Activated naive CD8-positive, alpha-beta T cell treated with anti-CD3 and anti-CD28 coated beads, Interleukin-2, amount 50 U/mL, for 16 hours (primary cell): Measurements from ENCODE around the gene CDK14.
"Not testable (repeated sequence)": the region's sequence is repeated elsewhere in the genome, so short reads cannot be mapped to it uniquely, and the experiment has no call there.

ENCODE experiments used
- DNase-seq: peaks from one replicate; pipeline ENCODE4 v3.0.0-alpha.2; 2020; ENCODE audit warnings: low read depth, low spot score

The CDK14 gene

DNA sequence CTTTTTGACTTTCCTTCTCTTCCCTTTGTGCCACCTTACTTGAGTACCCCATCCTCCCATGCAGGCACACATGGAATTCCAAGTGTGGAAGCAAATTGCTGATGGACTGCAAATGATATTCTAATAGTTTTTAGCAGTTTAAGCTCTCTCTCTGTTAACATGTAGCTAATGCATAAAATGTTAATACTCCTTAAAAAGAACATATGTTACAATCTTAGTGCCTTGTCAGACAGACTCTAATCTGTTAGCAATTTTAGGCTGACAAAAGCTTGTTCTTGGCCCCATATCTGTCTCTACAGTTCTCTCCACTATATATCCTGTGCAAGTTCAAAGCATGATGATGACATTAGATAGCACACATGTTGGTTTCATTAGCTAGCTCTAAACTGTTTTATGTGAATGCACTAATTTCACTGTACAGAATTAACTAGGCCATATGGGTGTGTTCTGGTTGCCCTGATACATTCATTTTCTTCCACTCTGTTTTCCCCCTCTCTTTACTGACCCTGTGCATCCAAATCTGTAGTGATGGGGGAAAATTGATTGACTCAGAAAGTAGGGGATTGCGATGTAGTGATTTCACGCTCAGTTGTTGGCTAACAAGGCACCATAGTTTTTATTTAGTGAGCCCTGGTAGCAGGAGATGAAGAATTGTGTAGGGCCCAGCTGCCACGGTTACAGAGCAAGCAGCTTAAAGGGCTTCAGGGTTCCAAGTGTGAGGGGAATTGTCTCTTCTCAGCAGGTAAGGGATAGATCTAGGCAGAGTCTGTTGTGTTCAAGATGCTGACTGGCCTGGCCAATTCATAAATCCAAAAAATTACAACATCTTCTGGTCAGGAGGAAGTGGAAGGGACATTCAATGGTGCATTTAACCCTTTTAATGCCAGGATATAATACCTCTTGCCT is 553.5 kb downstream of the CDK14 start:
- no peak for DNase-seq

DNA sequence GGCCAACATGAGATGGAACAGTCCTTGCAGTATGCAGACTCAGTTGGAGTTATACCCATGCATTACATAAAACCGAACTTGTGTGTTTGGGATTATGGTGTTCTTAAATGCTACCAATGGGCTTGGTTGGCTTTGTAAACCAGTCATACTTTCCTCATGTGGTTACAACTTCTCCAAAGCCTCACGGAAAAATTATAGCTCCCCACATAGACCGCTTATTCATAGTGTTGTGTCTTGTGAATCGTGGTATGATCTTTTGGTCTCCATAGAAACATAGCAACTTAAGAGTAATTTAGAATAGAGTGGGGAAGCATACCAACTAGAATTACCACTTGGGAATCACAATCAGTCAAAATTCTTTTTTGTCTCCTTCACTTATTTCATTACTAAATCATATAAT is 555.8 kb downstream of the CDK14 start:
- DNase-seq = no peak

DNA sequence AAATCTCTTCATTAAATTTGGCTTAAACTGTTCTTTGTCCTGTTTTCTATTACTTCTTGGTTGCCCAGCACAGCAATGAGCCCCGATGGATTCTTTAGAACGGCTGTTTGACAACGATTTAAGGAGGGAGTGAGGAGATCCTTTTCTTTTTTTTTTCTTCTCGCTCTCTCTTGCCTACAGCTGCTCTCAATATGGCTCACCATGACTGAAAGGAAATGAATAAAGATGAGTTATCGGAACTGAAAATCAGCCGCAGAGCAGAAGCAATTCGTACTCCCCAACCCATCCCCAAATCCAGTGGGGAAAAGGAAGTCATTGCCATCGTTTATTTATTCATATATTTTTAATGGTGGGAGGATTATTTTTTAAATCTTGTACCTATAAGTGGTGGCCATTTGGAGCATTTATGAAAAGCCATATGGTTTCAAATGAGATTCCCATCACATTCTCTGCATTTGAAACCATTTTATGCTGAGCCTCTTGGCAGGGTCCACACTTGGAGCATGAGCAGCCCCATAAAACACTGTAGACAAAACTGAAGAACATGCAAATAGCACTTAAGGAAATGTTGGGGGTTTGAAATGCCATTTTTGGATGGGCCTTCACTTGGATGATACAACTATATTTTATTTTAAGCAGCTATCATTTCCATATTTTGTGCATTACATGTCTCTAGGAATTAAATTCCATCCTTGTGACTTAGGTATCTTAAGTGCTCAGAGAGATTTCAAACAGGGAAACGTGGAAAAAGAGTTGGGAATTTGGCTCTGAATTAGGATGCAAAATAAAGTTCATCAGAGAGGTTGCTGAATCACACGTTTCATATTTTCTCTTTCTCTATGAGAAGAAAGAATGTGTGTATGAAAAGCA is 560.4 kb downstream of the CDK14 start:
- DNase-seq = no peak

DNA sequence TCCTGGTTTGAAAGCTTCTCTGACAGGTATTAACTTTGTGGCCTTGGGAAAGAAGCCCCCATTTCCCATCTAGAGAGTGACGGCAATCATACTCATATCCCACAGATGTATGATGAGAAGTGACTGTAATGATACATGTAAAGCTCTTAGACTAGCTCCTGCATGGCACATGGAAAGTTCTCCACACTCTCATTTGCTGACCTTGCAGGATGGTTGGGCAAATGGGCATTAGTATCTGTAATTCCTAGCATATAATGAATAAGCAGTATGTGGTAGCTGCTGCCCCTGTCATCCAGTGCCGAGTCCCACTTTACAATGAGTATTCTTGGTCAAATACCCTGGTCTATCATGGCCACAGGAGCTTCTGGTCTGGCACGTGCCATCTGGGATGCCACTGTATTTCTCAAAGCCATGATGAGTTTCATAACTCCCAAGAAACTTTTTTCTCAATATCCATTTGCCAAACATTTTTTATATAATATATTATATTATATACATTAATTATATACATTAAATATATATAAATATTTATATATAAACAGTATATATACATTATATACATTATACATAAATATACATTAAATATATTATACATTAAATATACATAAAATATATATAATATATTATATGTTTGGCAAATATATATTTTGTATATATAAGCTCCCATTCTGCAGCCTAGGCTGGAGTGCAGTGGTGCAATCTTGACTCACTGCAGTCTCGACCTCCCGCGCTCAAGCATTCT is 561.6 kb downstream of the CDK14 start:
- no peak for DNase-seq

DNA sequence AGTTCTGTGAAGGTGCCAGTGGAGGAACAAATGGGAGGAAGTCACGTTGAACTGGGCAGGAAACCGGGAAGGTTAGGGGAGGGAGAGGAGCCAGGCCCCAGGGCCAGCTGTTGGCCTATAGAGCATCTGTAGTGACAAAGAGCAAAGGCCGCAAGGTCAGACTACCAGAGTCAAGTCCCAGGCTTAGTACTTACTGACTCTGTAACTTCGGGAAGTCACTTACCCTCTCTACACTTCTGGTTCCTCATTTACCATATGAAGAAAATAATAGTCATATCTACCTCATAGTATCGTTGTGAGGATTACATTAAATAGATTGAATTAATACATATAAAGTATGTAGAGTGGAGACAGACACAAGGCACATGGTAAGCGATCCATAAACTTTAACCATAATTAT is 566.3 kb downstream of the CDK14 start:
- DNase-seq = no peak

DNA sequence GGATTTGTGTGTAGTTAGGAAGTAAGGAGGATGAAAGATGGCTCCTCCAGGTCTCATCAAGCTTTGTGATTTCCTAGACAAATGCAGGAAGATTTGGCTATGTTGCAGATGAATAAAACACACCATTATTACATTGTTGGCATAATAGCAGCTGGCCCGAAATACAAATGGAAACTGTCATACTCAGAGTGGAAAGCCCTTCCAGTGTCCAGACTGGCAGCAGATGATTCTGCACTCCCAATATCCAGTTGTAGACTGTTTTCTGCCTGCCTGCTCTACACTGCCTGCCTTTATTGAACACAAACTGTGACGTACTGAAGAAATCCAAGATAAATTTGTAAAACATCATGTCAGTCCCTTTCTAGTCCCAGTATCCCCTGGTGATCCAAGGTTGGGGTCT is 568.4 kb downstream of the CDK14 start:
- DNase-seq = no peak

DNA sequence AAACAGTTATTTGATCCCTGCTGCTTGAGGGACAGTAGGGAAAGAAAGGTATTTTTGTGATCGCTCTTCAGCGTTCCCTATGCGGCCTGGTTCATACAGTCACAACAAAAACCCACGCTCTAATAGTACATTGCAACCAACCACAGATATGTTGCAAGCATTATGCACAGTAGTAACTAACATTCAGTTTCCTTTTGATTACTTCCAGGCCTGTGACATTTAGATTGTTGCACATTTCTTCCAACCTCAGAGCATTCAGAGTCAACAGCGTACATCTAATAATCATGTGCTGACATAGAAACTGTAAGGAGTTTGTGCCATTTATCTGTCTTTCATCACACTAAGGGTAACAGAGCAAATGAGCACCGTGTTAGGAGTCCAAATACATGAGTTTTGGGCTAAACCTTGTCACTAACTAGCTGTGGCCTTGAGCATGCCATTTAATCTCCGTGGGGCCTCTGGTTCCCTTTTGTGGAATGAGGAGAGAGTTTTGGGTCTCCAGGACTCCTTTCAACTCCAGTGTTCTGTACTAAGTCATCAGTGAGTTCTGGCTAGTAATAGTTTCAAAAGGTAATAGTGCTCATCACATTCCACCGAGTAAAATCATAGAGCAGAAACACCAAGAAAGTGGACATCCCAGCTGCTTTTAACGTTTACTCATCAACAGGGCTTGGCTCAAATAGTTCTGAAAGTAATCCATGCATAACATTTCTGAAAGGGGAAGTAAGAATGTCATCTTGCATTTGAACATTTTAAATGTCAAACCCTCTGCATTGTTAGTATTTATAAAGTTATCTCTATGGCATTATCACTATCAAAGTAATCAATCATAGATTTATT is 569.1 kb downstream of the CDK14 start:
- no peak for DNase-seq

DNA sequence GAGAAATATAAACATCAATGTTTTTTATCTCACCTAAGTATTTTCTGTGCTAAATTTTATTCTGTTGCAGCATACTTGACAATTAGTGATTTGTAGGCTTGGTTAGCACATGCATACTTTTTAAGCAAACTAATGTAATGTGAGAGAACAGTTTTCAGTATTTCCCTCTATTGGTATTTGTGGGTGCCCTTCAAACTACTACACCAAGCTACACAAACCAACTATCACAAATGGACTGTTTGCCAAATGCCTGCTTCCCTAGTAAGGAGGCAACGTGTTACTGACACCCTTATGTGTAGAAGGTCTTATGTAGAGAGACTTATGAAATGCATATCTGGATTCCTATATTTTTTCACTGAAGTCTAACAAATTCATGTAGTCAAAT is 569.7 kb downstream of the CDK14 start:
- no peak for DNase-seq

DNA sequence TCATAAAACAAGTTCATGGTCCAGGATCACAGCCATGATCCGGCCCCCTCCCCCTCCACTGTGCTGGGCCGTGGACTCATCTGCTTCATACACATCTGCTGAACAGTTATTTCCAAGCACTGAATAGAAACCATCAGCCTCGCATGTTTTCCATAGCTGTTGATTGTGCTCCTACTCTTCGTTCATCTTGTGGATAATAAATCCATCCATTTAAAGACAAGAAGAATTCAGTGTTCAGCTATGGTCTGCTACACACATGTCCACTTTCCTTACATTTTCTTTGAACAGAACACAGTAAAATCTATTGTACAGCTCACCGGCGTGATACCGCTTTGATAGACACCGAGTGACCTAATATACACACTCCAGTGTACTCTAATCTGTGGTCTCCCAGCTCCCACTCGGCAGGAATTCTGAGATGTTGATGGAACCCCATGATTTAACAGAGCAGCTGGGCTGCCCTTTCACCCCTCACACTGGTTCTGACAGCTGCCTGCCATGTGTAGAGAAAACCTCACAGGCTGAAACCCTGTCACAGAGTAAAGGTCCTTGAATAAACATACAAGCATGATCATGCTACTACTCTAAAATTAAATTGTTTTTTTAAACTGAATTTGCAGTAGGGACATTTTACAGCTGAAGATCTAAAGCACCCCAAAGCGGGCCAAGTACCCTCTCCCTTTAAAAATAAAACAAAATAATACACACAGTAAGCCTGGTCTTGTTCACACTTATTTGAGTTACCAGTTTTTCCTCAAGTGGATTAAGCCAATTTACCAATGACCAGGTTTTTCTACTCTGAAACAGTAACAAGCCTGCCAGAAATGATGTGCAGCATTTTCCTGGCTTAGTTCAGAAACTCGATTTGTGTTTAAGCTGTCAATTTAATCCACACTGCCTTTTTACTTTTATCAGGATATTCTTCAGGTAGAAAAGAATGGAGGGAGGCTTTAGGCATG is 573.0 kb downstream of the CDK14 start:
- no peak for DNase-seq

DNA sequence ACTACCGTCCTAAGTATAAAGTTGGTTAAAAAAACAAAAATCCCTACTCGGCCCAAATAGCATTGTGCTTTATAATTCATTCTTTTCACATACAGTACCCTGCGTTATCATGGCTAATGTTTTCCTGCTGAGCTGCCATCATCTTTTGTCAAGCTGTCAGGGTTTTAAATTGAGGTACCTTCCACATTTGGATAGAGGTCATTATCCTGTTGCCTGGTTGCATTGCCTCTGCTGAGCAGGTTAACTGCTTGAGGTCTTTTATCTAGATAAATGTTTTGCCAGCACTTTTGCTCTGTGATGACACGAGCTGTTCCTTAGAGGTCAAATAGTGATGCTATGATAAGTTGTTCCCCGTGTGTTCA is 573.7 kb downstream of the CDK14 start:
- no peak for DNase-seq

DNA sequence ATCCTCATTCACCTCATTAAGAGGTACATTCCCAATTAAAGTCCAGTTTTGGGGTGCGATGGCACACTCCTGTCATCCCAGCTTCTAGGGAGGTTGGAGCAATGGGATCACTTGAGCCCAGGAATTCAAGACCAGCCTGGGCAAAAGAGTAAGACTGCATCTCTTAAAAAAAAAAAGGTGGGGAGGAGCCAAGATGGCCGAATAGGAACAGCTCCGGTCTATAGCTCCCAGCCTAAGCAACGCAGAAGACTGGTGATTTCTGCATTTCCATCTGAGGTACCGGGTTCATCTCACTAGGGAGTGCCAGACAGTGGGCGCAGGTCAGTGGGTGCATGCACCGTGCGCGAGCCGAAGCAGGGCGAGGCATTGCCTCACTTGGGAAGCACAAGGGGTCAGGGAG is 577.1 kb downstream of the CDK14 start:
- not testable (repeated sequence) for DNase-seq

DNA sequence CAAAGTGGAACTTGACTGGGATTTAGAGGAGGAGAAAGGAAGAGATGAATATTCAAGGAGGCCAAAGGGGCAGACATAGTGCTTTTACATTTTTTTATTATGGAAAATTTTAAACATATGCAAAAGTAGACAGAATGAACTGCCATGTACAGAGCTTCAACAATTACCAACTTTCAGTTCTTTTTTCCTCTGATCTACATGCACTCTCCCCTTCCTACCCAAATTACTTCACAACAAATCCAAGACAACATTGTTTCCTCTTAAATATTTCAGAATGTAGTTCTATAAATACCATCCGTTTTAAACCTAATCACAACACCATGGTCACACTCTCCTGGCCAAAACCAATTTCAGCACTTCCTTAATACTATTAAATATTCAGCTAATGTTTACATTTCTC is 584.6 kb downstream of the CDK14 start:
- DNase-seq = no peak

DNA sequence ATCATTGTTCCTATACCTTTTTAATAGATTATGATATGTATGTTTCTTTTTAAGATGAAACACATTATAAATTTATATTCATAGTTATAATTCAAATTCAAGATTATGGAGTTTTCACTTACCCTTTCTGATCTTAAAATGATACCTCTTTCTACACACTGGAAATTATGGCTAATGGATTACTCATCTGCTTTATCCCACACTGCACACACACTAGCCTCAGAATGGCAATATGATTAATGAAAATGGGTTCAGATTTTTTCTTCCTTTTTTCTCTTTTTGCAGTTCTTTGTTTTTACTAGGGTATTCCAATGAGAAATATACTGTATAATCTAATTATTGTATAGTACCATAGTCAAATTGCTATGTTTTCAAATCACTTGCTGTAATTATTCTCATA is 585.8 kb downstream of the CDK14 start:
- DNase-seq = no peak

DNA sequence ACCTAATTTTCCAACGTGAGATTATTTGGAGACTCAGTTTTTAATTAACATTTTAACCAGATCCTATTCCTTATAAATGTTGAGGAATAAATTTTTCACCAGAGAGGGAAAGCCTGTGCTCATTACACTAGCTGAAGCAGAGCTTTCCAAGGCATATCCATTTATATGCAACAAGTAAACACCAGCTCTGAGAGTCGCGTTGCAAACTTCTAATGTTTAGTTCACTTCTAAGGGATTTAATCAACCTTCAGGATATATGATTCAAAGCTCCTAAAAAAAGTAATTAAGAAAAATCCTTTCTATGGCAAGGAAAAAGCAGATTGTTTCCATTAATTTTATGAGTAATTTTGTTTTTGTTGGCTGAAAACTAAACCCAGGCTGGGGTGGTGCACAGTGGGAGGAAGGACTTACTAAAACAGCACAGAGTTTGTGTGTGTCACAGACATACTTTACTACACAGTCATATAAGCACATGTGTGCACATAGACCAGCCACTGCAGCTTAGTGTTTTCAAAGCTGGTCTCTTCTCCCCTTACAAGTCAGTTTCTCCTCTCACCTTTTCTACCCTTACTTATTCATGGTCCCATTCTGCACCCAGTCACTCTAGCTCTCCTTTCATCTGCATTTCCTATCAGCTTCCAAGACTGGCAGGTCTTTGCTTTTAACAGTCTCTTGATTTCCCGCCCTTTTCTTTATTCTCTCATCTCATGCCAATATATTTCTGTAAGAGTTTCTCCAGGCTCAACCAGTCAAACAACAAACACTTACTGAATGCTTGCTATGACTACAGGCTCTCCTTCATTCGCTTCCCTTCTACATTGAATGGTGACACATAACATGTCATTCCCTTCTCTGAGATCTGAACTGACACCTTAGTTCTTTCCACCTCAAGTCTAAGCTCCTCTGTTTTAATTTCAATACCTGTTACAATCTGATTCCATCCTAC is 587.0 kb downstream of the CDK14 start:
- DNase-seq = no peak

DNA sequence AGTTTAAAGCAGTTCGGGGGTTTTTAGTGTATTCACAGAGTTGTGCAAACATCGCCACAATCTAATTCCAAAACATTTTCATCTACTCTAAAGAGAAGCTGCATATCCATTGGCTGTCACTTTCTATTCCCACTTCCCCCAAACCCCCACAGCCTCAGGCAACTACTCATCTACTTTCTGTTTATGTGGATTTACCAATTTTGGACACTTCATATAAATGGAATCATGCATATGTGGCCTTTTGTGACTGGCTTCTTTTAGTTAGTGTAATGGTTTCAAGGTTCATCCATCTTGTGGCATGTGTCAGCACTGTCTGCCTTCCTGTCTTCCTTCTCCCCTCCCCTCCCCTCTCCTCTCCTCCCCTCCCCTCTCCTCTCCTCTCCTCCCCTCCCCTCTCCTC is 589.6 kb downstream of the CDK14 start:
- no peak for DNase-seq

DNA sequence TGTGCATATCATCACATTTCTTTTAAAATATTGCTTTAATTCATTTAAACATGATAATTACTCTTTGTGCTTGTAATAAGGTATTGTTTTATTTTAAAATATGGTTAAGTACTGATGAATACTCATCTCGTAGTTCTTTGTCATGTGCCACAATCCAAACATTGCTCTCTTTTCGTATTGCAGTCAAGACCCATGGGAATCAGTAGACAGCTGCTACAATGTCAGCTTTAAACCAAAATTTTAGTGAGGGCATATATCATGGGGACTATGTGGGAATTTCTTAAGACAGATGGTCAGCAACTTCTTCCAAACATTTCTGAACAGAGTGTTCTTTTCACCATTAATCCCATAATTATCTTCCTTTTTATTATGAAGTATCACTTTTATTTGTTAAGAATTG is 590.9 kb downstream of the CDK14 start:
- DNase-seq = no peak

DNA sequence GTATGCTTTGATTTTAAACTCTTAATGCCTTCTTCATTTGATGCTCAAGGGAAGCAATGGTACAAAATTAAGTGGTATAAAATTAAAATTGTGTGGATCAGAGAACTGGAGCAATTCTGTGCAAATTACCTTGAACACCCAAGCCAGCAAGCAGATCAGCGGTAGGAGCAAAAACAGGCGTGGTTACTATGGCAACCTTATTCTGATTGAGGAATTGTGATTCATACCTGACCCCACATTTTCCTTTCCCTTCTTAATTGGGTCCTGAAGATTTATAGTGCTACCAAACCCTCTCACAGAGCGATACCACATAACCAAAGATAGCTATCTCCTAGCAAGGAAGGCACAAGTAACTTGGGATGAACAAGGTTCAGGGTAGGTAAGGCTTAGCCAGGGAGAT is 595.6 kb downstream of the CDK14 start:
- DNase-seq = no peak

DNA sequence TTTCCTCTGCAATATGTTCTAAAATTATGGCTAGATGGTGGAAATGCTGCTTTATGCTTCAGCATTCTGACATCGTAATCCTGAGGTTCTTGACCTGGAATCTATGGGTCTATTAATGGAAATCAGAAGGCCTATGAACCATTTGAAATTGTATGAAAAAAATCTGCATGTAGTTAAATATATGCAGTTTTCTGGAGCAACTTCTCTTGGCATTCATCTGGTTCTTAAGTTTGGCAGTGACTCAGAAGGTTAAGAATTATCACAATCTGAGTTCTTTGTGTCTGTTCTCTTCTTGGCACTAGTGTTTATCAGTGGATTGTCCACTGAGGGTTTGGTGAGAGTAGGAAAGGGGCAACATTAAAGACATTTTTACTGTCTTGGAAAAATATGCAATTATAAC is 597.0 kb downstream of the CDK14 start:
- no peak for DNase-seq

DNA sequence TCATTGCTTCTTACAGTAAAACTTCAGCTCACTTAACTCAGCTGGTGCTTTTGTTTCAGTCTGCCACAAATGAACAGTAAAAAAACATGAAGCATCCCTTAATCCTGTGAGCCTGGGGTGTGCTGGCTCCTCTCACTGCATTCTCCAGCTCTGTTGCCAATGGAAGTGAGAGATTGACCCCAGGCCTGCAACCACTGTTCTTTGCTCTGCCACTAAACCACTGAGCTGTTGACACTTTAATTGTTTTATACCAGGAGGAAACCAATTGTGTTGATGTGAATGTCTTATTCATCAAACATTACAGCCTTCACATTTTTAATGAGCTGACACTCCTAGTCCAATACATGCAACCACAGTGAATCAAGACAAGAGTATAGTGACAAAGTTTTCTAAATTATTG is 598.7 kb downstream of the CDK14 start:
- DNase-seq = no peak
